ENCODE measurements around the gene MRPL4.

MRPL4 gene

DNA sequence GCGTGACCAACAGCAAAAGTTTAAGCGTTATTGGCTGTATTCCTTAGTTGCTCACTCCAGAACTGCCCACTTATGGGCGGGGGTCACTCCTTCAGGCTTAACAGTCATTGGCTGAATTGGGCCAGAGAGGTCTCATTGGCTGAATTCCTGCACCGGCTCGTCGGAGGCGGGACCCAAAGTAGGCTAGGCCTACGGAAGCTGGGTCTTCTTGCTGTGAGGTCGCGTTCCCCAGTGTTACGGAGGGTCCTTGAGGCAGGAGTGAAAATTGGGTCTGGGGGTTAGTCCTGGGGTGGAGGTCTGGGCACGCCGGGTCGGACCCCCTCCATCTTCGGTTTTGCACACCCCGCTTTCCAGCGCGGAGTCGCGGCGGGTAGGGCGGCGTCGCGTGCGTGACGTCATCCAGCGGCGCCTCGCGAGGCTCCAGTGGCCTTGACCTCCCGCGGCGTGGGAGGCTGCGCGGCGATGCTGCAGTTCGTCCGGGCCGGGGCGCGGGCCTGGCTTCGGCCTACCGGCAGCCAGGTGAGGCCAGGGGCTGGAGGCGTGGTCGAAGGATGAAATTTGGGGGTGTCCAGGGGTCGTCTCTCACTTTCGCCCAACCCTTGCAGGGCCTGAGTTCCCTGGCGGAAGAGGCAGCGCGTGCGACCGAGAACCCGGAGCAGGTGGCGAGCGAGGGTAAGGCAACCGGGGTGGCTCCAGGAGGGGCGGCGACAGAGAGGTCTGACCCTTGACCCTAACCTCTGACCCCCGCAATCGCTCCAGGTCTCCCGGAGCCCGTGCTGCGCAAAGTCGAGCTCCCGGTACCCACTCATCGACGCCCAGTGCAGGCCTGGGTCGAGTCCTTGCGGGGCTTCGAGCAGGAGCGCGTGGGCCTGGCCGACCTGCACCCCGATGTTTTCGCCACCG, at the start of gene MRPL4:
TSS of gene MRPL4 (plus strand) at position 423 of the 903 bp plus-strand sequence. CDS start at position 463, 40 bp downstream.
- DNase-seq (ENCODE audit: low spot score) = peak; percentile 98

DNA sequence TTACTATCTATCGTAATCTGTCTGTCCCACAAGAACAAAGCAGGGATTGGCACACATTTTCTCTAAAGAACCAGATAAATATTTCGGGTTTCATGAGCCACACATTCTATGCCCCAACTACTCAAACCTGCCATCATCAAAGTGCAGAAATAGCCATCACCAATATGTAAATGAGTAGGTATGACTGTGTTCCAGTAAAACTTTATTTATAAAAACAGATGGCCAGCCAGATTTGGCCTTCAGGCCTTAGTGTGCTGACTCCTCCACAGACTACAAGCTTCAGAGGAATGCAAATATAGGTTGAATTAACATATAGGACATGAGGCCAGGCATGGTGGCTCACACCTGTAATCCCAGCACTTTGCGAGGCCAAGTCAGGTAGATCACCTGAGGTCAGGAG, 48.3 kb upstream of the MRPL4 start:
- no peak for DNase-seq (ENCODE audit: low spot score)

DNA sequence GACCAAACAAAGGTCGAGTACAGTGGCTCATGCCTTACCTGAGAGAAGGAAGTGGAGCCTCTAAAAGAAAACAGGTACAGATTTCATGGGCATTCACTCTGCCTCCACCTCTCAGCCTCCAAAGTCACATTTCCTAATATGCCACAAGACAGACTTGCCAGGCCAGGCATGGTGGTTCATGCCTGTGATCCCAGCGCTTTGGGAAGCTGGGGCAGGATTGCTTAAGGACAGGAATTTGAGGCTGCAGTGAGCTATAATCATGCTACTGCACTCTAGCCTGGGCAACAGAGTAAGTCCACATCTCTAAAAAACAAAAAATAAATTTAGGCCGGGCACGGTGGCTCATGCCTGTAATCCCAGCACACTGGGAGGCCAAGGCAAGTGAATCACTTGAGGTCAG, 46.4 kb upstream of the MRPL4 start:
- no peak for DNase-seq (ENCODE audit: low spot score)

DNA sequence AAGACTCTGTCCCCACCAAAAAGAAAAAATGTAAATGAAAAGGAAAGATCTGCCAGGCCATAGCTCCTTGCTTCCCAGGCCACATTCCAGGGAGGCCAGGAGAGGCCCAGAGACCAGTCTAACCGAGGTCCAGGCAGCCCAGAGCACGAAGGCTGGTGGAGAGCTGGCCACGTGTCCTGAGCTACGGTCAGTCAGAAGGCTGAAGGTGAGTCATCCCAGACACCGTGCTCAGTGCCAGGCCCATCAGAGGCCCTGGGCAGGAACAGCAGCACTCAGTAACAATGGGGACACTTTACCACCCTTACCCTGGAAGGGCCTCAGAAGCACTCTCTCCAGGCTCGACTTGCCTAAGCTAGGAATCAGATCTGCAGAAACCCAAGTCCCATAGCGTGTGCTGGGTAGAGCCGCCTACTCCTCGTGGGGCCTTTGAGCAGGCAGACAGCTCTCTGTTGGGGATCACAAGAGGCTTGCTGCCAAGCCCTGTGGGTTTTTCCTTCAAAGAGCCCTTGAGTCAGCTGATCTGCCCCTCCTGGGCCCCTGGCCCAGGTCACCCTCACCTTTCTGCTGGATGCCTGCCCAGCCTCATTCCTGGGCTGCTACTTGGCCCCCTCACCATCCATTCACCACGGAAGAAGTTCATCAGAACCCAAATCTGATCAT, 45.7 kb upstream of the MRPL4 start:
- DNase-seq (ENCODE audit: low spot score) = no peak

DNA sequence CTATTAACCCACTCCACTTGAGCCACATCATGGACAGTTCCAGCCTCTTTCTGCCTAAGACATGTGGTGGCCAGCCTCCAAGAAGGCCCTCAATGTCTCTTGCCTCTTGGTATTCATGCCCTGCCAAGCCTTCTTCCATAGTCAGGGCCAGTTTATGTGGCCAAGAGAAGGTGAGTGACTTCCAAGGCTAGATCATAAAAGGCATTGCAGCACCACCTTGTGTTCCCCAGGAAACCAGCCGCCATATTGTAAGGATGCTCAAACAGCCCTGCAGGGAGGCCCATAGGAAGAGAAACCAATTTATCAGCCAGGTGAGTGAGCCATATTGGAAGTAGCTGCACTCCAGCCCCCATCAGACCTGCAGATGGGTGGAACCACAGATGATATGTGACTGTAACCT, 45.0 kb upstream of the MRPL4 start:
- DNase-seq (ENCODE audit: low spot score) = no peak

DNA sequence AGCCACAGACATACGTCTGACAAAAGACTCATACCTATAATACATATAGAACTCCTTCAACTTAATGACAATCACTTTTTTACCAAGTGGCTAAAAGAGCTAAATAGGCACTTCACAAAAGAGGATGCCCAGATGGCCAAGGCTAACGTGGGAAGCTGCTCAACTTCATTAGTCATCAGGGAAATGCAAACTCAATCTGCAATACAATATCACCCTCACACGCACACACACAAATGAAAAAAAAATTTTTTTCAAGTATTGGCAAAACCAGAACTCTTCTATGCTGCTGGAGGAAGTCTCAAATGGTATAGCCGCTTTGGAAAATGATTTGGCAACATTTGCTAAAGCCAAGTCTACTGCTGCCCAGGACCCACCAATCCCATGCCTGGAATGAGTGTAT, 42.7 kb upstream of the MRPL4 start:
- no peak for DNase-seq (ENCODE audit: low spot score)

DNA sequence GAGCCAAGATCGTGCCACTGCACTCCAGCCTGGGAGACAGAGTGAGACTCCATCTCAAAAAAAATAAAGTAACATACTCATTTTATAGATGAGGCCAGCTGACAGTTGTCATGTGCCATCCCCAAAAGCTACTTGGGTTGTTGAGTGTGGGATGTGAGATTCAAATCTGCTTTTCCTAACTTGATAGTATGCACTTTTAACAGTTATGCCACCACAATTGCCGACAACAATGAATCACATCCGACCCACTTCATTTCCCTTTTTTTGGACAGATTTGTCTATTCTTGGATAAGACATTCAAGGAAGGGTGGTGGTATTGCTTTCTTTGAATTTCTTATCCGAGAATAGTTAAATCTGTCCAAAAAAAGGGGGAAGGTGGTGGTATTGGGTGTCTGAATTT, 41.0 kb upstream of the MRPL4 start:
- DNase-seq (ENCODE audit: low spot score) = no peak

DNA sequence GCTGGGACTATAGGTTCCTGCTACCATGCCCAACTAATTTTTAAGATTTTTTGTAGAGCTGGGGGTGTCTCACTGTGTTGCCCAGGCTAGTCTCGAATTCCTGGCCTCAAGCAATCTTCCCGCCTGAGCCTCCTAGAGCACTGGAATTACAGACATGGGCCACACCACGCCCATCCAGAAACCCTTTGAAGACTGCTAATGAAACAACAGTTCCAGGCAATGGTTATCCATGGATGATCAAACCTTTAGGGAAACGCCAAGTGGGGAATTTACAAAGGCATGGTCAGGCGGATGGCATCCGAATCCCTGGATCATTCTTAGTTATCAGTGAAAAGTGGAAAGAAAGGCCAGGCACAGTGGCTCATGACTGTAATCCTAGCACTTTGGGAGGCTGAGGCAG, 40.3 kb upstream of the MRPL4 start:
- DNase-seq (ENCODE audit: low spot score) = no peak

DNA sequence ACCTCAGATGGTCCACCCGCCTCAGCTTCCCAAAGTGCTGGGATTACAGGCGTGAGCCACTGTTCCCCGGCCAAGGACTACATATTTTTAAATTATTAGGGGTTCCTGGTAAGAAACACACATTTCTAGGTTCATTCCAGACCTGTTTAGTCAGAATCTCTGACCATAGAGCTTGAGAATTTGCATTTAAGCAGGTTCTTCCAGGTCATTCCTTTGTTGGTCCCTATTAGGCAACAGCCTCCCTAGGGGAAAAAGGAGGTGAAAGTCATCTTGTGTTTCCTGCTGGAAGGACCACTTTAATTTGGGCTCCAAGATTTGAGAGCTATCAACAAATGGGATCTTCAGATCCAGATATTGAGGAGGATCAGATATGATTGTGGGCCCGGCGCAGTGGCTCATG, 37.2 kb upstream of the MRPL4 start:
- no peak for DNase-seq (ENCODE audit: low spot score)

DNA sequence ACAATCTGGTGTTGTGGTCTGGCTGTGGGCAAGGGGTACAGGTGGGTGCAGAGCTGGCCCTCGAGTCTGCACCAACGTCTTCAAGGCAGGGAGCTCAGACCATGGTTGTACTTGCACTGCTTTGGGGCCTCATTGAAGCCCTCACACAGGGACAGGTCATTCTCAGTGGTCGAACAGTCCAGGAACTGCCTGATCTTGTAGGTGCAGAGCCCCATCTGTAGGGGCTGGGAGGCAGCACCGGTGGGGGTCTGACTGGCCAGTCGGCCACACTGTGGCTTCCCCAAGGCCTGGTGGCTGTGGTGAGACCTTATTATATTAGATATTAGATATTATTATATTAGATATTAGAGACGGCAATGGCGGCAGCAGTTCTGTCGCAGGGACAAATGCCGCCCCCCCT, 34.9 kb upstream of the MRPL4 start:
- DNase-seq (ENCODE audit: low spot score) = no peak

DNA sequence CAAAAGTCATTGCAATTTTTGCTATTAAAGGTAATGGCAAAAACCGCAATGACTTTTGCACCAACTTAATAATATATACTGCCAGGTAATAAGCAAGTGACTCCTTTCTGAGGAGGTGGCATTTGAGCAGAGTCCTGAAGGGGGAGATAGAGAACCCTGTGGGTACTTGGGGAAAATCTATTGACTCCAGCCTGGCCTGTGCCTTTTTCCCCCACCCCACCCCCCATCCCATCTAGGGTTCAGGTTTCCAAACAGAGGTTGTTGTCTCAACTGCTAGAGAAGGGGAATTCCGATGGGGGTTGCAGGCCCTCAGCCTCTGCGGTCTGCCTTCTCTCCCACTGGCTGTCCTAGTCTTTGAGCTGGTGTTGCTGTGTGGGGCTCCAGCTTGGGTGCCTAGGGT, 32.3 kb upstream of the MRPL4 start:
- DNase-seq (ENCODE audit: low spot score) = no peak

DNA sequence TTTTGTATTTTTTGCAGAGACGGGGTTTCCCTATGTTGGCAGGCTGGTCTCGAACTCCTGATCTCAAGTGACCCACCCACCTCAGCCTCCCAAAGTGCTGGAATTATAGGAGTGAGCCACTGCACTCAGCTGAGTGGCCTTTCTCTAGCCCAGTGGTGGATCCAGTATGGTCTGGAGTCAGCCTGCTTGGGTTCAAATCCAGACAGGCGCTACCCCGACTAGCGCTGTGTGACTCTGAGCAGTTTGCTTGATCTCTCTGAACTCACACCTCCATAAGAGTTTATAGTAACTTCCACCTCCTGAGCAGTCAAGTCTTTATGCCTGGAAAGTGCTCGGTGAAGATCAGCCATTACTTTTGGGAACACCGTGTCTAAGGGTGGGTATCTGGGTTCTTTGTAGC, 31.3 kb upstream of the MRPL4 start:
- no peak for DNase-seq (ENCODE audit: low spot score)

DNA sequence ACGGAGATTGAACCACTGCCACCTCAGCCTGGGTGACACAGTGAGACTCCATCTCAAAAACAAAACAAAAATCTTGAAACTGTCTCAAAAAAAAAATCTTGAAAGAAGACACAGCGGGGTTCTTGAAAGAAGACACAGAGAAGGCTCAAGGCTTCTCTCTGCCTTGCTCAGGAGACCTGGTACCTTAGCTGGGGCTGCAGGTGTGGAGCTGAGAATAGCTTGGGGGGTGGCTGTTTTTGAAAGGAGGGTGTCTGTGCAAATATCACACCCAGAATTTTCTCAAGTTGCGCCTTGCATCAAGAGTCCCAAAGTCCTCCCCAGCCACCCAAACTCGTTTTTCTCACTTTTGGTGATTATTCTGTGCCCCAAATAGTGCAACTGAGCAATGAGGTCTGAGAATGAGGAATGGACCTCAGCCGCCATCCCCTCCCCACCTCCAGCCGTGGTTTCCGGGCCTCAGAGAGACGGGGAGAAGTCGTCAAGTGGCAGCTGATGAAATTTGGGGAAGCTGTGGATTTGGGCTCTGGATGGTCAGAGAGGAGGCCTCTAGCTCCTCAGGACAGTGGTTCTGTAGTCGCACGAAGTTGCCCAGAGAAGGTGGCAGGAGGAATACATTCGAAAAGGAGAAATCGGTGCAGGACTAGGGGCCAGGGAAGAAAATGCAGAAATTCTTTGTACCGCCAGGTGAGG, 29.7 kb upstream of the MRPL4 start:
- DNase-seq (ENCODE audit: low spot score) = no peak

DNA sequence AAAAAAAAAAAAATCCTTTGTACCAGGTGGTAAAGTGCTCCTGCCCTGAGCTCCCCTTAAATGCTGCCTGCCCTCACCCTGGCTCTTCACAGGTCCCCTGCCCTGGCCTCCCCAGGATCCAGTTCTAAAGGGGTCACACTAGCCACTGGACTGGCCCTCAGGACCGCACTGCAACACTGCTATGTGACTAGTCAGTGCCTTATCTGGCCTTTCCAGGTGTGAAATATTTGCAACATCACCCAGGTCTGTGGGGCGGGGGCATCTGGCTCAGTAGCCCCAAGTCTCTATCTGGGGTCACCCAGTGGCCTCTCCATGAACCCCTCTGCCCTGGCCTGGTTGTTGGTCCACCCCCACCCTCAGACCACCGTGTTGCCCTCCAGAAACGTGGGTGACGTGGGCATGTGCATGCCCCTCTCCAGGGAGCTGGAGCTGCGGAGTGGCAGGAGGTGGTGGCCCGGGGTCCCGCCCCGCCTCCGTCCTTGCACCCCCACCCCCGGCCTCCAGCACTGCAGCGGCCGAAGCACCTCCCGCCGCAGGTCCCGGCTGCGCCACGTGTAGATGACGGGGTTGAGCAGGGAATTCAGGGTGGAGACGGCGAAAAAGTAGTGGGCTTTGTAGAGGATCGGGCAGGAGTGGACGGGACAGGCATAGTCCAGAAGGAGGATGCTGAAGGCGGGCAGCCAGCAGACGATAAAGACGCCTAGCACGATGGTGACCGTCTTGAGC, 28.4 kb upstream of the MRPL4 start:
- DNase-seq (ENCODE audit: low spot score) = no peak

DNA sequence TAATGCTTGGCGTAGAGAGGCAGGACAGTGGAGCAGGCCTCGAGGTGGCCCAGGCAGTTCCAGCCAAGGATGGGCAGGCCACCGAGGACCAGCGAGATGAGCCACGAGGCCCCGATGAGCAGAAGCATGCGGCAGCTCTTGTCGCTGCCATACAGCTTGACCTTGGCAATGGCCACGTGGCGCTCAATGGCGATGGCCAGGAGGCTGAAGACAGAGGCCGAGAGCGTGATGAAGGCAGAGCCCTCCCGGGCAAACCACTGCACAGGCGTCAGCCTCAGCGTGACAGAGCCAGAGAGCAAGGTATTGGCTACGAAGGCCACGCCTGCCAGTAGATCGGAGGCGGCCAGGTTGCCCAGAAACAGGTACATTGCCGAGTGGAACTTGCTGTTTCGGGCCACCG, 27.7 kb upstream of the MRPL4 start:
- DNase-seq (ENCODE audit: low spot score) = no peak

DNA sequence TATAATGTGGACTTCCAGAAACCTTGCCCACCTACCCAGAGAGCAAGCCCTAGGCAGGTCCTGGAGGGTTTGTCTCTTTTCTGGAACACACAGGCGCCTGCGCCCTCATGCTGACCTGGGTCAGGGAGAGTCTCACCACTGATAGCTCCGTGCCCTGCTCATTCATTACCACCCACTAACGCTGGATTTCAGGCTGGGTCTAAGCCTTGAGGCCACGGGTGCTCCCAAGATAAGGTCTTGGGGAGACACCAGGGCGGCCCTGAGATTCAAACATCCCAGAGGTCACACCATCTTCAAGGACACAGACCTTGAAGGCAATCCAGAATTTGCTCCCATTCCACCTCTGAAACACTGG, 26.0 kb upstream of the MRPL4 start:
- no peak for DNase-seq (ENCODE audit: low spot score)

DNA sequence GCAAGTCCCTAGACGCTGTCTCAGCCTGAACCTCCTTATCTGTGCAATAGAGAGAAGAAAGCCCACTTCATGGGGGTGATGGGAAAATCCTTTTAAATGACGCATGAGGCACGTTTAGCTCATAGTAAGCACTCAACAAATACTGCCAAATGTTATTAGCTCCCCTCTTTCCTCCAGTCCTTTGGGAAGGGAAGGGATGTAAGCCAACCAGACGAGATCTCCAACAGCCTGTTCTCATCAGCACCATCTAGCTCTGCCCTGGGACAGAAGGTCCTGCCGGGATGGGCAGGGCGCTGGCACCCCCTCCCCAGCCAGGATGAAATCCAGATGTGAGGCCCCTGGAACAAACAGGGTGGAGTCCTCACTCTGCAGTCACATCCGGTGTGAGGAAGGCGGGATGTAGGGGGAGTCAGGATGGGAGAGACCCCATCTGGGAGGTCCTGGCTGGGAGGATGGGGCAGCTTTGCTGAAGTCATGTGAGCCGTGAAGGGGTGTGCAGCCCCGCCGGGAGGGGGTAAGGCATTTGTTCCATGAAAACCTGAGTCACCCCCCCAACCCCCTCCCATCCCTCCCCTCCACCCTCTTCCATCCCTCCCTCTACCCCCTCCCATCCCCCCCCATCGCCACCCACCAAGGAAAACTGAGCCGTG, 25.5 kb upstream of the MRPL4 start:
- no peak for DNase-seq (ENCODE audit: low spot score)

DNA sequence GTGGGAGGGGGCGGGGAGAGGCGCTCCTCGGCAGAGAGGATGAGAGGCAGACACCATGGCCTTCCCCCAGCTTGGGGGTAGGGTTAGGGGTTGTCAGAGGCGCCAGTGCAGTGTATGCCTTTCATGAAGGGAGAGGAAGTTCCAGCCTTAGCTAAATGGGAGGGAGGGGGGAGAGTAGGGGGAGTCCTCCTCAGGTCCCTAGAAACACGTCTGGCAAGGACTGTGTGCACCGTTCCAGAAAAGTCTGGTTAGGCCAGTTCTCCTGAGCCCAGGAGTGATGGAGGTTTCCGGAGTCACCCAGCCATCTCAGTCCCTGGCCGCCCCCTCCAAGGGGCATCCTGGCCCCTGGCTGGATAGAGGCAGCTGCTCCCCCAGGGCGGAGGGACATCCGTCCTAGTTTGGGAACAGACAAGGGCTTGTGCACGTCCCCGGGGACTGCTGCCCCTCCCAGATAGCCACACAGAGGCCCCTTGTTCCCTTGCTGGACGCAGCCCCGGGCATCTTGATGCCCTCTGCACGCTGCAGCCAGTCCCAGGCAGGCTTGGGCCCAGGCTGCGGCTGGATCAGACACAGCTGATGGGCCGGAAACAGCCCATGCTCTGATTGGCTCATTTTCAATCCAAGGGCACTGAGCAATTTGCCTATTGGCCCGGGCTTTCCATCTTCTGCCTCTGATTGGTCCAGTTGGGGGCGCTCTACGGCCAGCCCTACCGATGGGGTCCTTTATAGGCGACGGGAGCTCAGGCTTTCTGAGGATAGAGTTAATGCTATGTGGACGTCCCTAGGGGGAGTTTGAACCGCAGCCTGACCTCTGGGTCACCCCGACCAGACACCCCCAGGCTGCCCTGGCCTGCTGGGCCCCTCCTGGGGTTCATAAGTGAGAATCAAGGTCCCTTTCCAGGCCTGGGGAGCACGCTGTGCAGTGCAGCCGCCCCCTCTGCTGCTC, 24.7 kb upstream of the MRPL4 start:
- no peak for DNase-seq (ENCODE audit: low spot score)

DNA sequence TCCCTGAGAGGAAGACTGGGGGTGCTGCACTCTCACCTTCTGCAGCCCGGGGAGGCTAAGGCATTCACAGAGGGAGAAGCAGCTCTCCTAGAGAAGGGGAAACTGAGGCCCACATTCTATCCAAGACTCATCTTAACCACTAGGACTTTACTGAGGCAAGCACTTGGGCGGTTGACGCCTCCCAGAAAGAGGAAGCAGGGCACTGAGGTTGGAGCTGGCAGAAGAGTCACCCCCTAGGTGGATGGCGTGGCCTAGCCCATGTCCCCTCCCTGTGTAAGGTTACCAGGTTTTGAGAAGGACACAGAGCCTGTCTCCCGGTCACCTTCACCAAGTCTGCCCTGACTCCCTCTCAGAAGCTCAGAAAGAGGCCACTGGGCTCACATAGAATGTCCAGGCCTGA, 23.6 kb upstream of the MRPL4 start:
- DNase-seq (ENCODE audit: low spot score) = no peak

DNA sequence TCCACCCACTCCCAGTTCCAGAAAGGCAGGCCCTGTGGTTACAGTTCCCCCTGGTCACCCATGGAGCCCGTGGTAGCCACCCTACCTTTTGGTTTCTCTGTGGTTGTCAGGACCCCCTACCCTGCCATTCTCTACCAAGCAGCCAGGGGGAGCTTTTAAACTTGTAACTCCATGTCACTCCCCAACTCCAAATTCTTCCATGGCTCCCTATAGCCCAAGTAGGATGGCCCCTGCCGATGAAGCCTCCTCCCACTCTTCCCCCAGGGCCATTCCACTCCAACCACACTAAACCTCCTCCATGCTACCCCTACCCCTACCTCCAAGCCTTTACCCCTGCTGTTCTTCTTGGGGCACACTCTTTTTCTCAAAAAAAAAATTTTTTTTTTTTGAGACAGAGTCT, 23.1 kb upstream of the MRPL4 start:
- peak; percentile 13 for DNase-seq (ENCODE audit: low spot score)

All from hematopoietic multipotent progenitor cell treated with erythropoietin and hydrocortisone succinate and interleukin-3 and kit ligand, for 17 days (in vitro differentiated cells).